Common myeloid progenitor, CD34-positive (primary cell): Measurements from ENCODE around the gene SKOR1.

Source experiments
- CTCF ChIA-PET: fragments of 350-600 bp; sonication (Branson Sonifier 250); formaldehyde crosslinking; loops from one replicate; lab custom pipeline; 2021; ENCODE audit warnings: antibody characterized with exemption; lab: Charles Lee
- POLR2A ChIA-PET: fragments of 350-600 bp; sonication (Branson Sonifier 250); formaldehyde crosslinking; loops from one replicate; lab custom pipeline; 2021; ENCODE audit warnings: antibody characterized with exemption; lab: Charles Lee
- DNase-seq, 3 donors: peaks; one replicate each; pipeline versions ENCODE4 v3.0.0 to v3.0.0-alpha.2; 2013
- H3K27ac ChIP-seq, 2 experiments: 1 replicate in 1 of 2; 2 replicates in 1 of 2; pipeline ENCODE4 v1.7.0; 2013; ENCODE audit warnings: inconsistent platforms in 2 of 2, low read length in 2 of 2, mild to moderate bottlenecking in 2 of 2, low read depth in 1 of 2, moderate library complexity in 1 of 2; ENCODE audit not compliant: severe bottlenecking in 2 of 2, insufficient read depth in 1 of 2, poor library complexity in 1 of 2
- H3K27me3 ChIP-seq, 5 experiments: replicated peaks in 2 of 5; 1 replicate in 3 of 5; 2 replicates in 2 of 5; pipeline versions ENCODE4 v1.6.1 to v1.7.0; 2013; ENCODE audit warnings: low read length in 4 of 5, mild to moderate bottlenecking in 2 of 5, moderate library complexity in 2 of 5, inconsistent platforms in 1 of 5; ENCODE audit not compliant: insufficient read depth in 5 of 5, control insufficient read depth in 4 of 5
- H3K36me3 ChIP-seq, 4 experiments: 1 replicate in 2 of 4; 2 replicates in 2 of 4; pipeline versions ENCODE4 v1.6.1 to v1.7.0; 2013; ENCODE audit warnings: low read length in 3 of 4, control low read depth in 1 of 4, mild to moderate bottlenecking in 1 of 4; ENCODE audit not compliant: control insufficient read depth in 4 of 4, insufficient read depth in 4 of 4
- H3K4me1 ChIP-seq, 4 experiments: 1 replicate in 3 of 4; 2 replicates in 1 of 4; pipeline versions ENCODE4 v1.6.1 to v1.7.1; 2013; ENCODE audit warnings: low read length in 3 of 4, mild to moderate bottlenecking in 3 of 4, control low read depth in 1 of 4, inconsistent platforms in 1 of 4, moderate library complexity in 1 of 4; ENCODE audit not compliant: control insufficient read depth in 4 of 4, insufficient read depth in 4 of 4; ENCODE audit errors: control extremely low read depth in 1 of 4
- H3K4me3 ChIP-seq, 7 experiments: 1 replicate in 4 of 7; 2 replicates in 3 of 7; pipeline versions ENCODE4 v1.5.1 to v1.7.0; 2013; ENCODE audit warnings: mild to moderate bottlenecking in 7 of 7, low read length in 6 of 7, moderate library complexity in 6 of 7, inconsistent platforms in 2 of 7, low read depth in 2 of 7, control low read depth in 1 of 7; ENCODE audit not compliant: insufficient read depth in 4 of 7, control insufficient read depth in 1 of 7; ENCODE audit errors: extremely low read depth in 1 of 7
- H3K9me3 ChIP-seq, 5 experiments: 1 replicate in 4 of 5; 2 replicates in 1 of 5; pipeline versions ENCODE4 v1.6.1 to v1.7.1; 2013; ENCODE audit warnings: low read length in 4 of 5, mild to moderate bottlenecking in 2 of 5, inconsistent platforms in 1 of 5, low read depth in 1 of 5, moderate library complexity in 1 of 5; ENCODE audit not compliant: control insufficient read depth in 4 of 5, insufficient read depth in 2 of 5; ENCODE audit errors: control extremely low read depth in 1 of 5
- WGBS: methylation state at CpG from one replicate; pipeline ENCODE4 v1.1.5; 2013; ENCODE audit not compliant: insufficient coverage; 5-methylcytosine and 5-hydroxymethylcytosine counted together

The SKOR1 gene

DNA sequence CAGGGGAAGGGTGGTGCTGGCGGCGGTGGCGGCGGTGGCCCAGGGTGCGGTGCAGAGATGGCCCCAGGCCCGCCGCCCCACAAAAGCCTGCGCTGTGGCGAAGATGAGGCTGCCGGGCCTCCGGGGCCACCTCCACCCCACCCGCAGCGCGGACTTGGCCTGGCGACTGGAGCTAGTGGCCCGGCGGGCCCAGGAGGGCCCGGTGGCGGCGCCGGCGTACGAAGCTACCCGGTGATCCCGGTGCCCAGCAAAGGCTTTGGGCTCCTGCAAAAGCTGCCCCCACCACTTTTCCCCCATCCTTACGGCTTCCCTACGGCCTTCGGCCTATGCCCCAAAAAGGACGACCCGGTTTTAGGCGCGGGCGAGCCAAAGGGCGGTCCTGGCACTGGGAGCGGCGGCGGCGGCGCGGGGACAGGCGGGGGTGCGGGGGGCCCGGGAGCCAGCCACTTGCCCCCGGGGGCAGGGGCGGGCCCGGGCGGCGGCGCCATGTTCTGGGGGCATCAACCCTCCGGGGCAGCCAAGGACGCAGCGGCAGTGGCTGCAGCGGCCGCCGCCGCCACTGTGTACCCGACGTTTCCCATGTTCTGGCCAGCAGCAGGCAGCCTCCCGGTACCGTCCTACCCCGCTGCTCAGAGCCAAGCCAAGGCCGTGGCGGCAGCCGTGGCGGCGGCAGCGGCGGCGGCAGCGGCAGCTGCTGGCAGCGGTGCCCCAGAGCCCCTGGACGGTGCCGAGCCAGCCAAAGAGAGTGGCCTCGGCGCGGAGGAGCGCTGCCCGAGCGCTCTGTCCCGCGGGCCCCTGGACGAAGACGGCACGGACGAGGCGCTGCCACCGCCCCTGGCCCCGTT lies 1.6 kb downstream of the SKOR1 start:
- Histone ChIP-seq H3K36me3 (no peaks in the 10 kb centered on the region), H3K4me1 (peaks cover 0 to 66% (median 44%) of the 10 kb centered on the region in 4 experiments), H3K9me3 (peaks cover 0 to 2% (median 0%) of the 10 kb centered on the region in 5 experiments), H3K27me3 (peaks cover 13 to 98% (median 54%) of the 10 kb centered on the region in 5 experiments), H3K27ac (no peak overlapping the region), H3K4me3 (no peak overlapping the region)
- DNase-seq = no peak
- 5% methylated on average over 67 of the region's 88 CpGs for WGBS
- POLR2A ChIA-PET = interaction anchor here (0.6 to 0.7 kb wide), 2 partner anchors 44 to 307 kb away, joined by 3 read pairs; no protein-coding TSS in a partner anchor
- CTCF ChIA-PET = no interaction called here

DNA sequence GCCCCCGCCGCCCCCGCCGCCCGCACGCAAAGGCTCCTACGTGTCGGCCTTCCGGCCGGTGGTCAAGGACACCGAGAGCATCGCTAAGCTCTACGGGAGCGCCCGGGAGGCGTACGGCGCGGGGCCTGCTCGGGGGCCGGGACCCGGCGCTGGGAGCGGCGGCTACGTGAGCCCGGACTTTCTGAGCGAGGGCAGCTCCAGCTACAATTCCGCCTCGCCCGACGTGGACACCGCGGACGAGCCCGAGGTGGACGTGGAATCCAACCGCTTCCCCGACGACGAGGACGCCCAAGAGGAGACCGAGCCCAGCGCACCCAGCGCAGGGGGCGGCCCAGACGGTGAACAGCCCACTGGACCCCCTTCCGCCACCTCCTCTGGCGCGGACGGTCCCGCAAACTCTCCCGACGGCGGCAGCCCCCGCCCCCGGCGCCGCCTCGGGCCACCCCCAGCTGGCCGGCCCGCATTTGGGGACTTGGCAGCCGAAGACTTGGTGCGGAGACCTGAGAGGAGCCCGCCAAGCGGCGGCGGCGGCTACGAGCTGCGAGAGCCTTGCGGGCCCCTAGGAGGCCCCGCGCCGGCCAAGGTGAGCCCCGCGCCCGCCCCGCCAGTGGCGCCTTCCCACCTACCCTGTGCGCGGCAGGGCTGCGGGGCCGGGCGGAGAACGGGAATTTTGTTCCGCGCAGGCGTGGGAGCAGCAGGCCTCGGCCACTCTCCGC lies 2.4 kb downstream of the SKOR1 start:
- Histone ChIP-seq H3K36me3 (no peaks in the 10 kb centered on the region), H3K9me3 (peaks cover 0 to 2% (median 0%) of the 10 kb centered on the region in 5 experiments), H3K4me3 (peak overlapping the region in 3 of 7 experiments; percentile 32 to 48 (median 33)), H3K27ac (no peak overlapping the region), H3K27me3 (peaks cover 13 to 98% (median 55%) of the 10 kb centered on the region in 5 experiments), H3K4me1 (peaks cover 0 to 69% (median 48%) of the 10 kb centered on the region in 4 experiments)
- POLR2A ChIA-PET = no interaction called here
- CTCF ChIA-PET = no interaction called here
- WGBS = 6% methylated on average over 83 of the region's 91 CpGs
- peak in 2 of 3 donors; percentile 36 to 50 for DNase-seq

DNA sequence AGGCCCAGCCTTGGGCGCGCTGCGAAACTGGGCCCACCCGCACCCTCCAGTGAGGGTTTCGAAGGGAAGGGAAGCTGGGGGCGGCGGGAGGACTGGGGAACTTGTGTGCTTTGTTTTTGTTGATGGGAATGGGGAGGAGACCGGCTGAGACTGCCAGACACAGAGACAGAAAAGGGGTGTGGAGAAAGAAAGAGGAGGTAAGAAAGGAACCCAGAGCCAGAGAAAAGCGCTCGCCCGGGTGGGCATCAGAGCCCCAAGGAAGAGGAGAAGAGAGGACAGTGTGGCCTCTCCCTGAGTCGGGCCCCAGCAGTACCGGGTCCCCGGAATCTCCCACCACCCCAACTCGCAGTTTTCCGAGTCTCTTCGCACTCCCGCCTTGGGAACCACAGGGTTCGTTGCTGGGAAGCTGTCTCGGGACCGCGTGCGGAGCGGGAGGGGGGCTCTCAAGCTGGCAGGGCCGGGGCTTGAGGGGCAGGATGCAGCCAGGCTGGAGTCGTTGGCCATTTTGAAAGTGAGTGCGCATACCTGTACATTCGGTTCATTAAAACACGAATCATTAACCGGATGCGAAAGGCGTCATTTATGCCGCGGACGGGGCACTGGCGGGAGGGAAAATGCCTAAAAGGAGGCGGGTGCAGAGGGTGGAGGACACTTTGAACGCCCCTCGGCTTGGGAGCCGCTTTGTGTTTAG lies 3.1 kb downstream of the SKOR1 start:
- Histone ChIP-seq H3K9me3 (peaks cover 0 to 2% (median 0%) of the 10 kb centered on the region in 5 experiments), H3K4me1 (peaks cover 2 to 69% (median 48%) of the 10 kb centered on the region in 4 experiments), H3K4me3 (peak overlapping the region in 4 of 7 experiments; percentile 27 to 48 (median 32)), H3K27ac (no peak overlapping the region), H3K27me3 (peaks cover 13 to 98% (median 59%) of the 10 kb centered on the region in 5 experiments), H3K36me3 (no peaks in the 10 kb centered on the region)
- POLR2A ChIA-PET = no interaction called here
- CTCF ChIA-PET = no interaction called here
- DNase-seq = peak in 1 of 3 donors; percentile 18
- WGBS = 3% methylated on average over 36 of the region's 40 CpGs

GRCh38 chr15:67828969-67829646 lies 3.8 kb downstream of the SKOR1 start:
- Histone ChIP-seq H3K9me3 (peaks cover 0 to 2% (median 0%) of the 10 kb centered on the region in 5 experiments), H3K27me3 (peaks cover 13 to 98% (median 54%) of the 10 kb centered on the region in 5 experiments), H3K4me3 (peak overlapping the region in 3 of 7 experiments; percentile 27 to 33 (median 33)), H3K27ac (no peak overlapping the region), H3K4me1 (peaks cover 3 to 70% (median 50%) of the 10 kb centered on the region in 4 experiments), H3K36me3 (no peaks in the 10 kb centered on the region)
- WGBS = 6% methylated on average over 32 of the region's 54 CpGs
- POLR2A ChIA-PET = no interaction called here
- DNase-seq = peak in 2 of 3 donors; percentile 50 to 59
- CTCF ChIA-PET = no interaction called here

DNA sequence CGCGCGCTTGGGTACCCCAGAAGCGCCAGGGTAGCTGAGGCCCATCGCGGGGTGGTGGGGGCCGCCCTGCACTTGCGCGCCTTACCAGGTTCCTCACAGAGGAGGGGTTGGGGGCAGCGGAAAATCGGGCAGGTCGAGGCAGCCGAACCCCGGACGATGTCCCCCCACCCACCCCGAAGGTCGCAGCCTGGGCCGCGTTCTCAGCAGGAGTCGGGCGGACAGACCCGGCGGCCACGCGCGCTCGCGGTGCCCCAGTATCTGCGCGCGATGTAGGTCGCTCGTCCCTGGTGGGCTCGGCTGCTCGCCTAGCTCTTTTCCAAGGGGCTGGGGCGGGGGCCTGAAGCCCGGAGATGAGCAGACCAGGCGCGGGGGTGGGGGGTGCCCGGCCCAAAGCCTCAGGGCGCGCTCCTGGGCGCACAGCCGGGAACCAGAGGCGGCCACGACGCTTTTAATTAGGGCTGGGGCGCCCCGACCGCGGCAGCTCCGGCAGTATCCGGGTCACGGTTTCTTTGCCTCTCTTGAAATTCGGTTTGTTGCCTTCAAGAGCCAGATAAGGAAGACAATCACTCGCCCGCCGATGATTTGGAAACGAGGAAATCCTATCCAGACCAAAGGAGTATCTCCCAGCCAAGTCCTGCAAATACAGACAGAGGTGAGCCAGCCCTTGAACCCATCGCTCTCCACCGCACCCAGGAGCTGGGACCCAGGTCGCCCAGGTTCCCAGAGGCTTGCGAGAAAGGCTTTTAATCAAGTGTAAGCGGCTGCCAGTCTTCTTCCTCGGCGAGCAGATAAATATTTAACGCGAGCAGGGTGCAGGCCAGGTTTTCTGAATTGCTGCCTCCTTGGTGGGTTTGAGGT lies 4.6 kb downstream of the SKOR1 start:
- ChIA-PET CTCF (no interaction called here), POLR2A (interaction anchor here (0.6 kb wide), 1 partner anchor 41 kb away, joined by 3 read pairs; no protein-coding TSS in a partner anchor)
- WGBS = 11% methylated on average over 62 of the region's 68 CpGs
- Histone ChIP-seq H3K27me3 (peaks cover 15 to 98% (median 51%) of the 10 kb centered on the region in 5 experiments), H3K4me3 (peak overlapping the region in 2 of 7 experiments; percentile 5 to 33), H3K27ac (no peak overlapping the region), H3K4me1 (peaks cover 6 to 74% (median 57%) of the 10 kb centered on the region in 4 experiments), H3K36me3 (no peaks in the 10 kb centered on the region), H3K9me3 (peaks cover 0 to 2% (median 0%) of the 10 kb centered on the region in 5 experiments)
- peak in 2 of 3 donors; percentile 23 to 26 for DNase-seq
